ENCODE data around the gene MIB2. TPM values are rescaled to one million over a fixed set of nuclear protein-coding genes. Genes with fewer than 3 reads are reported as not detected.

Gene MIB2
- total RNA-seq, 4 donors from 2014 or later, result 50.5 to 108 (median 98.6) TPM

GRCh38 chr1:1573843-1574720, 41.2 kb upstream of the MIB2 start:
- WGBS, 2 donors, result 0% methylated on average over 58 to 63 of the region's 96 CpGs
- Histone ChIP-seq H3K4me3 (peak overlapping the region; percentile 67 to 100 (median 84)), H3K9me3 (no peaks in the 10 kb centered on the region), H3K27ac (peak overlapping the region; percentile 90 to 99 (median 94)), H3K36me3 (peaks cover 0 to 21% (median 0%) of the 10 kb centered on the region in 3 donors), H3K27me3 (no peaks in the 10 kb centered on the region), H3K4me1 (peaks cover 0 to 59% (median 21%) of the 10 kb centered on the region in 4 donors)
- TF ChIP-seq CTCF (IDR thresholded peaks at IDR 0.05), result no peak
- TF ChIP-seq POLR2A (IDR thresholded peaks at IDR 0.05), result no peak
- no peak for TF ChIP-seq EP300 (IDR thresholded peaks at IDR 0.05)
- DNase-seq (ENCODE audit: low spot score in 2 of 2), result peak in 1 of 2 donors; percentile 61

- peak; percentile 91 for DNase-seq (ENCODE audit: low spot score in 2 of 2)
- H3K4me1 ChIP-seq, result peaks cover 0 to 51% (median 21%) of the 10 kb centered on the region in 4 donors
- WGBS, 2 donors, result 0 to 1% methylated on average over 69 to 81 of the region's 87 CpGs
Measured at GRCh38 chr1:1574721-1575537, 40.4 kb upstream of the MIB2 start, which contains the start of gene SSU72. Gene SSU72, minus strand, starts transcription at chr1:1574863. Its CDS starts 306 bp downstream, at chr1:1574557.

GRCh38 chr1:1577367-1578011, 37.8 kb upstream of the MIB2 start:
- no peak for TF ChIP-seq CTCF (IDR thresholded peaks at IDR 0.05)
- TF ChIP-seq POLR2A (IDR thresholded peaks at IDR 0.05), result no peak
- Histone ChIP-seq H3K9me3 (no peaks in the 10 kb centered on the region), H3K4me3 (no peak overlapping the region), H3K27me3 (no peaks in the 10 kb centered on the region), H3K27ac (no peak overlapping the region), H3K36me3 (peaks cover 0 to 1% (median 0%) of the 10 kb centered on the region in 3 donors), H3K4me1 (peaks cover 0 to 25% (median 20%) of the 10 kb centered on the region in 4 donors)
- no peak for DNase-seq (ENCODE audit: low spot score in 2 of 2)
- 39 to 40% methylated on average over 5 to 8 of the region's 10 CpGs for WGBS, 2 donors

More at GRCh38 chr1:1574721-1575537, 40.4 kb upstream of the MIB2 start, which contains the start of gene SSU72:
- Histone ChIP-seq H3K9me3 (no peaks in the 10 kb centered on the region), H3K4me3 (peak within 1 kb of the TSS; percentile 67 to 100 (median 84)), H3K27ac (peak within 1 kb of the TSS; percentile 90 to 99 (median 94)), H3K36me3 (peaks cover 0 to 20% (median 0%) of the 10 kb centered on the region in 3 donors), H3K27me3 (no peaks in the 10 kb centered on the region)
- TF ChIP-seq POLR2A (IDR thresholded peaks at IDR 0.05) (peak; percentile 85 to 86), EP300 (IDR thresholded peaks at IDR 0.05) (peak; percentile 55 to 97), CTCF (IDR thresholded peaks at IDR 0.05) (peak in 2 of 5 experiments; percentile 55 to 58)

- WGBS, 2 donors, result 89 to 90% methylated on average over 7 to 13 of the region's 13 CpGs
- Histone ChIP-seq H3K4me1 (peaks cover 0 to 15% (median 11%) of the 10 kb centered on the region in 4 donors), H3K27me3 (no peaks in the 10 kb centered on the region), H3K36me3 (no peaks in the 10 kb centered on the region), H3K27ac (no peak overlapping the region), H3K4me3 (no peak overlapping the region), H3K9me3 (no peaks in the 10 kb centered on the region)
- TF ChIP-seq POLR2A (IDR thresholded peaks at IDR 0.05) (no peak), CTCF (IDR thresholded peaks at IDR 0.05) (no peak), EP300 (IDR thresholded peaks at IDR 0.05) (no peak)
- no peak for DNase-seq (ENCODE audit: low spot score in 2 of 2)
Measured at GRCh38 chr1:1578371-1578940, 36.8 kb upstream of the MIB2 start.

All from tibial nerve (tissue), 4 donors.